Activated CD4-positive, alpha-beta T cell treated with anti-CD3 and anti-CD28 coated beads, Interleukin-2, amount 50 U/mL, for 1 hour (primary cell): Measurements from ENCODE around the gene C3orf20.

Experiments used
- DNase-seq: peaks from one replicate; pipeline ENCODE4 v3.0.0-alpha.2; 2020

Gene C3orf20

GRCh38 chr3:14761121-14761672, 86.3 kb downstream of the C3orf20 start:
- no peak for DNase-seq

GRCh38 chr3:14761866-14762265, 86.9 kb downstream of the C3orf20 start:
- no peak for DNase-seq

DNA sequence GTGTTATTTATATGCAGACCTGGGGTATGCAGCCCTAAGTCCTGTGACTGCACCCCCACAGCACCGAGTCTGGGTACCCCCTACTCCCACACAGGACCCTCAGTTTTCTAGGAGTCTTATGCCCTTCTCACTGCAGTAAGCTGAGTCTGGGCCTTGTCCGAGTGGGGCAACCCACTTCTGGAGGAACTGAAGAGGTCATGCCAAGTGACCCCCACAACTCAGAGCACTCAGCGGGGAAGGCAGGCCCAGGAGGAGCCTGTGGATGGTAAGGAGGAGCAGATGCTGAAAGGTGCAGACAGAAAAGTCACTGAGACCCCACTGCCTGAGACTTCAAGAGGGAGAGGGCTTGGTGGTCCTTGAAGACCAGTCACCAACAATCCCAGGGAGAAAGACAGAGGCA, 87.8 kb downstream of the C3orf20 start:
- no peak for DNase-seq

DNA sequence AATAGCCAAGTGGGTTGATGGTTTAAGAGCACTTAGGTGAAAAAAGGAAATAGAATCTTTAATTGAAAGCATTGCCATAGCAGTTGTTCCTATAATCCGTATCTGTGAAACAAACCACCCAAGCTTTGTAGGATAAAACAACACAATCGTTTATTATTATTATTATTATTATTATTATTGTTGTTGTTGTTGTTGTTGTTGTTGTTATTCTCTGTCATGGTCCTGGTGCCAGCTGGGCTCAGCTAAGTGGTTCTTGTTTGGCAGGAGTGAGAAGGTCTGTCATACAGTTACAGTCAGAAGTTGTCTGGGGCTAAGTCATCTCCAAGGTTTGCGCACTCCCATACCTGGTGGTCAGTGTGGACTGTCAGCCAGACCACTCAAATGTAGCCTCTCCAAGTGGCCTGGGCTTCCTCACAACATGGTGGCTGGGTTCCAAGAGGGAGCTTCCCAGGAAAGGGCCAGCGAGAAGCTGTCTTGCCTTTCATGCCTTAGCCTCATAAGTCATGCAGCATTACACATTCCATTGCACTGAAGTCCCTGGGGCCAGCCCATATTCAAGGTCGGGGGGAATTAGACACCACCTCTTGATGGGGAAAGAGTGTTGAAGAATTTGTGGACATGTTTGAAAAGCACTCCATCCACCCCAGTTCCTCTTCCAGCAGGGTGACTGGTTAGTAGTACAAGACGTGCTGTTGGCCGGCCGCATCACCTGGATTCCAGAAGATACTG, 89.6 kb downstream of the C3orf20 start:
- no peak for DNase-seq

DNA sequence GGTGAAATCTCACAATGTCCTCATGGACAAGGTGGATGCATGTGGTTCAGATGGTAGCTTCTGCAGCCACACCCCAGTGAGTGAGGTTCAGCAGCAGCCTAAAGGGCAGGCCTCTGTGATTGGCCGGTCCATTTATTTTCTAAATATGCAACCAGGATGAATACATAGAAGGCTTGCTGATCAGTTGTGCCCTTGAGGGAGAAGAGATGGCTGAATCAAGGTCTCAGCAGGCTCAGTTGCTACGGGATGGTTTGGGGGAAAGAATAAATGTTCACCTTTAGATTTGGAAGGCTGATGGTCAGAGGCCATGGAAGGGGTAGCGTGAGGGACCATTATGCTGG, 90.1 kb downstream of the C3orf20 start:
- DNase-seq, result no peak

DNA sequence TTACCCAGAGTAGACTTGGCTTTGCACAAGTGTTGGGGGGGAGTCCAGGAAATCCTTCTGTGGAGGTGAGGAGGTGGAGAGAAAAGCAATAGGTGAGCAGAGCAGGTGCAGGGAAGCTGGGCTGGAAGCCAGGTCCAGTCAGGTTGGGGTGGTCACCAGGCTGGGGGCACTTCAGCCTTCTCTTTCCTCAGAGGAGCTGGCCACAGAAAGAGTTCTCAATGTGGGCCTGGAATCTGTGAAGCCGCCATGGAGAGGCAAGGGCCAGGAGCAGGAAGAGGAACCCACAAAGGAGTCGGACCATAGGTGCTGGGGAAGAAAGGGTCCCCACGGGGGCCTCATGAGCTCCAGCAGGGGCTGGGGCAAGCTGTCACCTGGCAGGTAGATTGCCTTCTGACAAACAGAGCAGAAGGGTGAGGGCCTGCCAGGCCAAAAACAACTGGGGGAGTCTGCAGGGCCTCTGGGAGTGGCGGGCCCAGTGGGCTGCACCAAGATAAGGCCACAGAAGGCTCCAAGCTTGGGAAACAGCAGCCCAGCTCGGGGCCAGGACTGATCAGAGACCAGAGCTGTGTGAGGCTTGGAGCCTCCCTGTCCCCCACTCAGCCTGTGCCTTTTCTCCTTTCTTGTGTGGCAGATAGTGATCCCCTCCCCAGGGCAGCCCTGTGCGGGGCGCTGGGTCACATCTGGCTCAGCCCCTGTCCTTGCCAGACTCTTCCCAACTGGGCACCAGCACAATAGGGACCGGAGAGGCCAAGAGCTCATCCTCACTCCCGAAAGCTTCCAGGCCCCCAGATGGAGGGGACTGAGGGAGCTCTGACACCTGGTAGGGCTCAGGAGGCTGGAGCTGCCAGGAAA, 90.9 kb downstream of the C3orf20 start:
- no peak for DNase-seq

DNA sequence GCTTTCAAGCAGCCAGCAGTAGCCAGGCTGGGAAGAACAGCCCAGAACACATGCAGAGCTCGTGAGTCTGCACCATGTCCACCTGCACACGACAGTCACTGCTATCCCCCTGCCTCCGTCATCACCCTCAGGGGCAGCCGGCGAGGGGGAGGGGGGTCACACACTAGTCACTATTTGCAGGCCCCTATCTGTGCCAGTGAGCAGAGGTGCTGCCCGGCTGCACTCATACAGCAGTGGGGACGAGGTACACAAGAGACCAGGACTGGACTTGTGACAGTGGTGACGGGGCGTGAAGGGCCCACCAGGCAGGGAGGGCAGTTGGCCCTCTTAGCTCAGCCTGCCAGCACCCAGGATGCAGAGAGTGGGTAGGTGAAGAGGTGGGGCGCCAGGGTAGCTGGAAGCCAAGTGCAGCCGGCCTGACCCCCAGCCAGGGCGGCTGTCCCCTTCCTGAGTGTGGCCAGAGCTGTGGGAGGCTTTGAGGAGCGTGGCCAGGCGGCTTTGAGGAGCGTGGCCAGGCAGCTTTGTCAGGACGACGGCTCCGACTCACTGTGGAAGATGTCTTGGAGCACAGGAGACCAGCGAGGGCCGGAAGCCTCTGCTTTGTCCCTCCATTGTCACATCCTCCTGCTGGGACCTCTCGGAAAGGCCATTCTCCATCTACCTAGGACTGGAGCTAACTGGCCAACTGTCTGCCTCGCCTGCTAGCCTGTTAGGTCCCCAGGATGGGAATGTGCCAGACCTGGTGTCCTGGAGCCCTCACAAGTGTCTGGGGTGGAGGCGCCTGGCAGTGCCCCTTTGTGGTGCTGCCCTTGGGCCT, 91.7 kb downstream of the C3orf20 start:
- DNase-seq, result no peak

GRCh38 chr3:14767245-14768051, 92.5 kb downstream of the C3orf20 start:
- no peak for DNase-seq

- DNase-seq, result no peak
These were observed 93.3 kb downstream of the C3orf20 start for GRCh38 chr3:14768182-14768790.

GRCh38 chr3:14768881-14769280, 93.9 kb downstream of the C3orf20 start:
- no peak for DNase-seq

DNA sequence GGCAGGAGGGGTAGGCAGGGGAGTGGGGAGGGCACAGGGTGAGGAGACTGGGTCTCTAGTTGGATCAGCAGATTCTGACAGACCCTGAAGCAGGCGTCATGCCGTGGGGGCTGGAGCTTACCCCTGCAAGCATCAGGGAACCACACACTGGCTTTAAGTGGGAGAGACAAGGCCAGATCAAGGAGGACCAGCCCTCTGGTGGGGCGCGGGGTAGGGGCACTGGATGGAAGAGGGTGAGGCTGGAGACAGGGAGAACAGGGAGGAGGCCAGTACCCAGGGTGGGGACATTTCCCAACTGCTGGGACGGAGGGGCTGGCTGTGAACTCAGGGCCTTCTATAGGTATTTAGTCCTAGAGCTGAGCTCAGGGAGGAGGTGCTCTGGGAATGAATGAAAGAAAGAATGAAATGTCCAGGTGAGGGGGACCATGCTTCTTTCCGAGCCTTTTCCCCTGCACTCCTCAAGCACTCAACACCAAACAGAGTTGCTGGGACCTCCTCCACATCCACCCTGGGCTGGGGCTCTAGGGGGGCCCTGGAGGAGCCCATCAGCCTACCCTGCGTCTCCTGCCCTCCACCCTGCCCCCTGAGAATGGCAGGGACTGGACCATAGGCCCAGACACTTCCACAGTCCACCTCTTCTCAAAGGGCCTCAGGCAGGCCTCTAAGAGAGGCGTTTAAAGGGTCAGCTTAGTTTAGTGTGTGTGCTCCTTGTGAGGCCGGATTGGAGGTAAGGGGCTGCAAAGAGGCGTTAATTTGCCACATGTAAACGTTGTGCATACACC, 94.8 kb downstream of the C3orf20 start:
- no peak for DNase-seq

DNA sequence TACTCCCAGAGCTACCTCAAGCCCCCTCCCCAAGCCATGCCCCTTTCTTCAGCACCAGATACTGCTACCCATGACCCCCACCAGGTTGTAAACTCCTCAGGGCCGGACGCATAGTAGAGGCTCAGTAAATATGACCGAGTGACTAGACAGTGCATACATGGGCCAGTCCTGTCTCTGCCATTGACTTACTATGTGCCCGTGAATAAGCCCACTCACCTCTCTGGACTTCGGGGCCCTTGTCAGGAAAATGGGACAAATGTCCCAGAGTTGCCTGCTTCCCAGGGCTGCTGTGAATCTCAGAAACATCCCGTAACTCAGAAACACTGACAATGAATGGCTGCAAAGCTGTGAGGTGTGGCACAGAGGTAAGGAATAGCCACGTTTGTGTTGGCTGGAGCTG, 95.7 kb downstream of the C3orf20 start:
- no peak for DNase-seq

- DNase-seq, result no peak
These were observed 96.9 kb downstream of the C3orf20 start for GRCh38 chr3:14771593-14772497.

DNA sequence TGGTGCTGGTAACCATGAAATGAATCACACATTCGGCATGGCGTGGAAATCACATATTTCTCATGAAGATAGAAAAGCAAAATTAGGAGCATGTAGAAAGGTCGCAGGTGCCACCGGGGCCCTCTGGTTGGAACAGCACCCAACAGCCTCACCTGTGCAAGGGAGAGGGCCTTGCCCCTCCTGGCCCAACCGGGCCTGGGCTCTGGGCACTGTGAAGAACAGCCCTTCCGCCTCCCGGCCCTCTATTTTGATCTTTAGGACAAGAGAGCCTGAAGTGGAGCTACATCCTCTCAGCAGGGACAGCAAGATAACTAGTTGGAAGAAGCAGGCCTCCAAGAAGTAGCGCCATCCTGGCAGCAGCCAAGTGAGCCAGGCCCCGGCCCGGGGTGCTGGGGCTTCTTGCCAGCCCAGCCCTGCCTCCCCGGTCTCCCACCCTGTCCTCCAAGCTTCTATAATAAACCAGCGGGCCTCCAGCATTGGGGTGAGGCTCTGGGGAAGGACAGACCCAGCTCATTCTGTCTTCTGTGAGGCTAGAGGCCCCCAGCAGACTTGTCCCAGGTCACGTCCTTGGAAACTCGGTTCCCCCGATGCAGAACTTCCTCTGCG, 97.7 kb downstream of the C3orf20 start:
- no peak for DNase-seq

GRCh38 chr3:14773281-14773680, 98.3 kb downstream of the C3orf20 start:
- no peak for DNase-seq

DNA sequence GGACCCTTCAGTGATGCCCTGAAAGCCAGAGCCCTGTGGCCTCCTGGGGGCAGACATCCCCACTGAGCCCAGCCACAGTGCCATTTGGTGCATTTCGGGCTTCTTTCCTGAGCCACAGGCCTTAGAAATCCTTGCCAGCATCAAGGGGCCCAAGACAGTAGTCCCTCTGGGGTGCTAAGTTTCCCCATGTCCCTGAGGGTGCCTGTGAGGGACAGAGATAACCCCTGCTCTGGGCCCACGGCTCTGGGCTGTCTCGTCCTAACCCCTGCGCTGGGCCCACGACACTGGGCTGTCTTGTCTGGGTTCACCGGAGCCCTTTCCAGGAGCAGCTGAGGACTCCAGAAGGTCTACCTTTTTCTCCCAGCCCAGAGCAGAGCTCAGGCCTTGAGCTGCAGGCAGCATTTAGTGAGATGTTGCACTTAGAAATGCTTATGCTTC, 98.8 kb downstream of the C3orf20 start:
- no peak for DNase-seq

DNA sequence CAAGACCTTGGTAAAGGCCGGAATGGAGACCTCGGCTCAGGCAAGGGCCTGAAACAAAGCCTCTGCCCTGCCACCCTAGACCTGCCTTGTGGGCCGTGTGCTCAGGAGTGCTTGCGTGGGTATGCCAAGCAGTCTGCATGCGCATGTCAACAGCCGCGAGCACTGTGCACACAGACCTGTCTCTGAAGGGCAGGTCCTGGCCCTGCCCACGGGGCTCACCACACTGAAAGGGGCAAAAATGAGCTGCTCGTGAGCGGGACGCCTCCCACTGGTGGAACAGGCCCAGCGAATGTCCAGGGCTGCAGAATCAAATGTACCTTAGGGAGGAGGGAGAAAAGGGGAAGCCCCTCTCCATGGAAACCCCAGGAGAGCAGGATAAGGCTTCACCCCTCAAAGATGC, 99.5 kb downstream of the C3orf20 start:
- no peak for DNase-seq

DNA sequence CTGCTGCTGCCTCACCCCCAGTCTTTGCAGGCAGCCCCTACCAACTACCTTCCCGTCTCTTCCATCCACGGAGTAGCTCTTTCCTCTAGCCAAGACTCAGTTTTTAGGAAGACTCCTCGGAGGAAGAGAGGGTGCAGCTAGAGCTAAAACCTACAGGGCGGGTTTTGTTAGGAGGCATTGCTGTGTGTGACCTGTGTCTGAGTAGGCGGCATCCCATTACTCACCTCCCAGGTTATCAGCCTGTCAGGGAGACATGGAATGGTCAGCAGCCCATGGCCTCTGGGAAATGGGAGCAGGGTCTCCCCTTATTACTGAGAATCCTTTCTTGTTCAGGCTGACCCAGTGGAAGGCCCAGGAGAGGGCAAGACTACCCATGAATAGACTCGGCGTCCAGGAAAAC, 100.1 kb downstream of the C3orf20 start:
- DNase-seq, result no peak

GRCh38 chr3:14775563-14775962, 100.6 kb downstream of the C3orf20 start:
- no peak for DNase-seq
